ENCODE measurements around the gene SYTL5.

GRCh38 chrX:38150993-38151392 is 144.6 kb downstream of the SYTL5 start:
- TF ChIP-seq NFIC (IDR thresholded peaks at IDR 0.05) (no peak), EP300 (IDR thresholded peaks at IDR 0.05; ENCODE audit: borderline replicate concordance) (no peak), ZBTB7A (IDR thresholded peaks at IDR 0.05; ENCODE audit: low read depth) (no peak), TAF1 (IDR thresholded peaks at IDR 0.05; ENCODE audit: low read depth) (no peak), CREB1 (IDR thresholded peaks at IDR 0.05; ENCODE audit: low read depth) (no peak), TEAD4 (IDR thresholded peaks at IDR 0.05) (no peak), RAD21 (IDR thresholded peaks at IDR 0.05; ENCODE audit: low read depth) (no peak), REST (IDR thresholded peaks at IDR 0.05; ENCODE audit: low read depth) (no peak), CEBPB (IDR thresholded peaks at IDR 0.05) (no peak), EGR1 (IDR thresholded peaks at IDR 0.05) (no peak), FOXM1 (IDR thresholded peaks at IDR 0.05; ENCODE audit: borderline replicate concordance, low read depth) (no peak)
- TF ChIP-seq, protein P1, sequence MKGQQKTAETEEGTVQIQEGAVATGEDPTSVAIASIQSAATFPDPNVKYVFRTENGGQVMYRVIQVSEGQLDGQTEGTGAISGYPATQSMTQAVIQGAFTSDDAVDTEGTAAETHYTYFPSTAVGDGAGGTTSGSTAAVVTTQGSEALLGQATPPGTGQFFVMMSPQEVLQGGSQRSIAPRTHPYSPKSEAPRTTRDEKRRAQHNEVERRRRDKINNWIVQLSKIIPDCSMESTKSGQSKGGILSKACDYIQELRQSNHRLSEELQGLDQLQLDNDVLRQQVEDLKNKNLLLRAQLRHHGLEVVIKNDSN (IDR thresholded peaks at IDR 0.05): no peak
- TF ChIP-seq, protein P2, sequence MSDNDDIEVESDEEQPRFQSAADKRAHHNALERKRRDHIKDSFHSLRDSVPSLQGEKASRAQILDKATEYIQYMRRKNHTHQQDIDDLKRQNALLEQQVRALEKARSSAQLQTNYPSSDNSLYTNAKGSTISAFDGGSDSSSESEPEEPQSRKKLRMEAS (IDR thresholded peaks at IDR 0.05): no peak

All from Ishikawa (cell line).